CD4-positive, alpha-beta memory T cell (primary cell): Measurements from ENCODE around the gene ACTR1B. TPM values are rescaled to one million over a fixed set of nuclear protein-coding genes. Genes with fewer than 3 reads are reported as not detected.

Source experiments
- CTCF ChIA-PET: fragments of 350-600 bp; sonication (Branson Sonifier 250); formaldehyde crosslinking; loops from one replicate; lab custom pipeline; 2021; ENCODE audit warnings: inconsistent platforms; ENCODE audit not compliant: partially characterized antibody; lab: Charles Lee
- POLR2A ChIA-PET: fragments of 350-600 bp; sonication (Branson Sonifier 250); formaldehyde crosslinking; loops from one replicate; lab custom pipeline; 2021; ENCODE audit not compliant: partially characterized antibody; lab: Charles Lee
- DNase-seq, 5 donors: peaks; one replicate each; pipeline versions ENCODE4 v3.0.0 to v3.0.0-alpha.2; 2020 to 2022; ENCODE audit warnings: mixed read lengths in 1 of 5
- H3K27ac ChIP-seq: one replicate; pipeline ENCODE4 v1.7.0; 2013; ENCODE audit warnings: low read depth, low read length
- H3K27me3 ChIP-seq: 2 replicates; pipeline ENCODE4 v1.7.0; 2013; ENCODE audit warnings: mild to moderate bottlenecking, low read length, moderate library complexity; ENCODE audit not compliant: insufficient read depth
- H3K36me3 ChIP-seq: 2 replicates; pipeline ENCODE4 v1.7.0; 2013; ENCODE audit warnings: mild to moderate bottlenecking, low read length, moderate library complexity; ENCODE audit not compliant: insufficient read depth
- H3K4me1 ChIP-seq: 2 replicates; pipeline ENCODE4 v1.7.0; 2013; ENCODE audit warnings: mild to moderate bottlenecking, low read length, moderate library complexity; ENCODE audit not compliant: insufficient read depth
- H3K4me3 ChIP-seq, 2 donors: one replicate each; pipeline ENCODE4 v1.7.0; 2013; ENCODE audit warnings: low read length in 2 of 2, mild to moderate bottlenecking in 1 of 2
- H3K9me3 ChIP-seq, 2 donors: one replicate each; pipeline ENCODE4 v1.7.0; 2013; ENCODE audit warnings: low read length in 2 of 2, control low read depth in 1 of 2; ENCODE audit not compliant: control insufficient read depth in 1 of 2
- H3K27ac Mint-ChIP-seq, 7 donors: one replicate each; pipeline ENCODE4 v1.8.0; 2020 to 2021; ENCODE audit warnings: mixed read lengths in 7 of 7, mild to moderate bottlenecking in 6 of 7, inconsistent platforms in 3 of 7, moderate library complexity in 3 of 7
- H3K27me3 Mint-ChIP-seq, 2 donors: one replicate each; pipeline ENCODE4 v1.8.0; 2020 to 2021; ENCODE audit warnings: mixed read lengths in 2 of 2
- H3K36me3 Mint-ChIP-seq, 2 donors: one replicate each; pipeline ENCODE4 v1.8.0; 2020 to 2021; ENCODE audit warnings: mixed read lengths in 2 of 2, inconsistent platforms in 1 of 2, mild to moderate bottlenecking in 1 of 2
- H3K4me1 Mint-ChIP-seq, 4 donors: one replicate each; pipeline ENCODE4 v1.8.0; 2020 to 2021; ENCODE audit warnings: mixed read lengths in 4 of 4, mild to moderate bottlenecking in 1 of 4
- H3K4me3 Mint-ChIP-seq, 8 donors: one replicate each; pipeline ENCODE4 v1.8.0; 2020 to 2021; ENCODE audit warnings: mixed read lengths in 8 of 8, mild to moderate bottlenecking in 7 of 8, moderate library complexity in 6 of 8, inconsistent platforms in 3 of 8
- H3K9me3 Mint-ChIP-seq, 8 donors: one replicate each; pipeline ENCODE4 v1.8.0; 2020 to 2021; ENCODE audit warnings: mixed read lengths in 8 of 8, mild to moderate bottlenecking in 5 of 8, inconsistent platforms in 3 of 8, moderate library complexity in 1 of 8
- intact Hi-C: fragments of 100-400 bp; cut with micrococcal nuclease; formaldehyde crosslinking; loops from one replicate; pipeline ENCODE4 v1.15.1; 2023
- polyA plus RNA-seq, 2 donors: library from polyadenylated mRNA; unstranded; fragments of 300-500 nt; fragmentation: Illumina TruSeq; gene quantifications; one replicate each; pipeline ENCODE4 v1.2.3, GENCODE V29; 2021
- total RNA-seq, 2 experiments: library from RNA; stranded (reverse); gene quantifications; one replicate each; pipeline ENCODE4 v1.2.3, GENCODE V29; 2021

Gene ACTR1B
- total and polyA plus RNA-seq, 4 experiments from 2014 or later = 12.0 to 97.6 (median 55.8) TPM

GRCh38 chr2:97654791-97655190 lies 9.1 kb downstream of the ACTR1B start:
- H3K36me3 Mint-ChIP-seq = peaks cover 12 to 41% of the 10 kb centered on the region in 2 donors
- peak overlapping the region in 3 of 7 donors; percentile 58 to 79 (median 75) for H3K27ac Mint-ChIP-seq
- intact Hi-C loops = no loop called here
- ChIA-PET POLR2A (interaction anchor here (12.8 kb wide), 1 partner anchor 8 kb away, joined by 323 read pairs; the partner anchor contains the start of gene ACTR1B), CTCF (interaction anchor here (1.3 to 1.5 kb wide), 2 partner anchors 8 to 10 kb away, joined by 4 read pairs; partner anchors contain the start of genes ACTR1B and COX5B)
- no peaks in the 10 kb centered on the region for H3K9me3 ChIP-seq
- H3K36me3 ChIP-seq = peaks cover 19% of the 10 kb centered on the region
- H3K9me3 Mint-ChIP-seq = no peaks in the 10 kb centered on the region
- no peak overlapping the region for H3K4me3 Mint-ChIP-seq
- H3K4me1 Mint-ChIP-seq = peaks cover 5 to 10% (median 7%) of the 10 kb centered on the region in 4 donors
- H3K4me1 ChIP-seq = no peaks in the 10 kb centered on the region
- no peak overlapping the region for H3K4me3 ChIP-seq
- H3K27me3 Mint-ChIP-seq = no peaks in the 10 kb centered on the region
- DNase-seq = no peak
- H3K27ac ChIP-seq = no peak overlapping the region
- H3K27me3 ChIP-seq = no peaks in the 10 kb centered on the region

GRCh38 chr2:97654309-97654708 lies 9.5 kb downstream of the ACTR1B start:
- DNase-seq = no peak
- H3K27me3 ChIP-seq = no peaks in the 10 kb centered on the region
- Mint-ChIP-seq H3K36me3 (peaks cover 17 to 43% of the 10 kb centered on the region in 2 donors), H3K4me3 (no peak overlapping the region), H3K4me1 (peaks cover 4 to 13% (median 7%) of the 10 kb centered on the region in 4 donors), H3K27ac (peak overlapping the region in 4 of 7 donors; percentile 35 to 73 (median 54)), H3K9me3 (peaks cover 0 to 1% (median 0%) of the 10 kb centered on the region in 8 donors), H3K27me3 (no peaks in the 10 kb centered on the region)
- no peak overlapping the region for H3K27ac ChIP-seq
- no peaks in the 10 kb centered on the region for H3K9me3 ChIP-seq
- H3K36me3 ChIP-seq = peaks cover 17% of the 10 kb centered on the region
- intact Hi-C loops = no loop called here
- CTCF ChIA-PET = interaction anchor here (1.3 to 1.5 kb wide), 2 partner anchors 8 to 10 kb away, joined by 4 read pairs; partner anchors contain the start of genes ACTR1B and COX5B
- H3K4me3 ChIP-seq = no peak overlapping the region
- POLR2A ChIA-PET = interaction anchor here (12.8 kb wide), 1 partner anchor 8 kb away, joined by 323 read pairs; the partner anchor contains the start of gene ACTR1B
- H3K4me1 ChIP-seq = no peaks in the 10 kb centered on the region

GRCh38 chr2:97653874-97654273 lies 10.0 kb downstream of the ACTR1B start:
- Histone ChIP-seq H3K4me3 (no peak overlapping the region), H3K27ac (no peak overlapping the region), H3K36me3 (peaks cover 15% of the 10 kb centered on the region), H3K27me3 (no peaks in the 10 kb centered on the region), H3K4me1 (no peaks in the 10 kb centered on the region), H3K9me3 (no peaks in the 10 kb centered on the region)
- Mint-ChIP-seq H3K9me3 (peaks cover 0 to 1% (median 0%) of the 10 kb centered on the region in 8 donors), H3K36me3 (peaks cover 21 to 46% of the 10 kb centered on the region in 2 donors), H3K4me1 (peaks cover 4 to 13% (median 7%) of the 10 kb centered on the region in 4 donors), H3K27me3 (no peaks in the 10 kb centered on the region), H3K4me3 (no peak overlapping the region), H3K27ac (peak overlapping the region in 2 of 7 donors; percentile 35 to 58)
- no peak for DNase-seq
- ChIA-PET POLR2A (interaction anchor here (12.8 kb wide), 1 partner anchor 8 kb away, joined by 323 read pairs; the partner anchor contains the start of gene ACTR1B), CTCF (interaction anchor here (0.5 to 1.5 kb wide), 2 partner anchors 7 to 62 kb away, joined by 3 to 4 read pairs; partner anchors contain the start of gene COX5B)
- intact Hi-C loops = no loop called here

- H3K27ac Mint-ChIP-seq = peak overlapping the region in 1 of 7 donors; percentile 40
- H3K9me3 ChIP-seq = no peaks in the 10 kb centered on the region
- peaks cover 0 to 1% (median 0%) of the 10 kb centered on the region in 8 donors for H3K9me3 Mint-ChIP-seq
- H3K4me1 ChIP-seq = no peaks in the 10 kb centered on the region
- H3K4me1 Mint-ChIP-seq = peaks cover 5 to 13% (median 7%) of the 10 kb centered on the region in 4 donors
- no peak overlapping the region for H3K4me3 ChIP-seq
- ChIA-PET CTCF (interaction anchor here (0.5 kb wide), 1 partner anchor 62 kb away, joined by 3 read pairs; no protein-coding TSS in a partner anchor), POLR2A (interaction anchor here (12.8 kb wide), 1 partner anchor 9 kb away, joined by 323 read pairs; the partner anchor contains the start of gene ACTR1B)
- no peaks in the 10 kb centered on the region for H3K27me3 Mint-ChIP-seq
- no peaks in the 10 kb centered on the region for H3K27me3 ChIP-seq
- H3K36me3 ChIP-seq = peaks cover 15% of the 10 kb centered on the region
- no peak overlapping the region for H3K4me3 Mint-ChIP-seq
- DNase-seq = no peak
- intact Hi-C loops = no loop called here
- peaks cover 24 to 47% of the 10 kb centered on the region in 2 donors for H3K36me3 Mint-ChIP-seq
- H3K27ac ChIP-seq = no peak overlapping the region
These were observed 10.4 kb downstream of the ACTR1B start for GRCh38 chr2:97653473-97653872.

- Mint-ChIP-seq H3K36me3 (peaks cover 31 to 48% of the 10 kb centered on the region in 2 donors), H3K4me1 (peaks cover 16 to 24% (median 23%) of the 10 kb centered on the region in 4 donors), H3K27ac (peak overlapping the region in 3 of 7 donors; percentile 37 to 79 (median 60)), H3K27me3 (no peaks in the 10 kb centered on the region), H3K4me3 (no peak overlapping the region), H3K9me3 (peaks cover 0 to 1% (median 0%) of the 10 kb centered on the region in 8 donors)
- Histone ChIP-seq H3K27me3 (no peaks in the 10 kb centered on the region), H3K36me3 (peaks cover 20% of the 10 kb centered on the region), H3K4me3 (no peak overlapping the region), H3K4me1 (peaks cover 13% of the 10 kb centered on the region), H3K9me3 (no peaks in the 10 kb centered on the region), H3K27ac (no peak overlapping the region)
- POLR2A ChIA-PET = interaction anchor here (12.8 kb wide), 1 partner anchor 11 kb away, joined by 323 read pairs; the partner anchor contains the start of gene ACTR1B
- CTCF ChIA-PET = interaction anchor here (1.8 to 3.6 kb wide), 3 partner anchors 12 to 60 kb away, joined by 4 to 17 read pairs (median 9); partner anchors contain the start of gene ACTR1B
- no peak for DNase-seq
- intact Hi-C loops = no loop called here
These were observed 12.7 kb downstream of the ACTR1B start for GRCh38 chr2:97651114-97651513.

- H3K4me1 Mint-ChIP-seq = peaks cover 18 to 35% (median 28%) of the 10 kb centered on the region in 4 donors
- H3K4me1 ChIP-seq = peaks cover 20% of the 10 kb centered on the region
- H3K4me3 ChIP-seq = peak overlapping the region; percentile 84 to 87
- peaks cover 20% of the 10 kb centered on the region for H3K36me3 ChIP-seq
- no peaks in the 10 kb centered on the region for H3K27me3 Mint-ChIP-seq
- ChIA-PET POLR2A (interaction anchor here (1.6 to 12.8 kb wide), 6 partner anchors 10 to 71 kb away, joined by 16 to 323 read pairs (median 24); partner anchors contain the start of genes ACTR1B, ANKRD36B and ZAP70), CTCF (interaction anchor here (1.1 to 4.2 kb wide), 8 partner anchors 8 to 101 kb away, joined by 3 to 27 read pairs (median 4); partner anchors contain the start of gene ACTR1B)
- H3K27me3 ChIP-seq = no peaks in the 10 kb centered on the region
- peak overlapping the region; percentile 81 to 99 (median 98) for H3K27ac Mint-ChIP-seq
- H3K27ac ChIP-seq = peak overlapping the region; percentile 88
- H3K9me3 Mint-ChIP-seq = peaks cover 0 to 1% (median 0%) of the 10 kb centered on the region in 8 donors
- peaks cover 28 to 41% of the 10 kb centered on the region in 2 donors for H3K36me3 Mint-ChIP-seq
- no peak for DNase-seq
- no peaks in the 10 kb centered on the region for H3K9me3 ChIP-seq
- intact Hi-C loops = loop anchor here (1.0 to 10.0 kb wide), 2 partner anchors 17 to 1688 kb away; partner anchors contain the start of genes ACTR1B, EIF5B and TXNDC9
- peak overlapping the region; percentile 91 to 98 (median 96) for H3K4me3 Mint-ChIP-seq
These were observed 16.9 kb downstream of the ACTR1B start for GRCh38 chr2:97646977-97647376.
